Activated naive CD4-positive, alpha-beta T cell (primary cell): ENCODE data around the gene IGSF3.

Experiments
- DNase-seq, 4 experiments: peaks; one replicate each; lab custom pipeline; 2025; lab: John Stamatoyannopoulos, UW

IGSF3 gene

GRCh38 chr1:116559304-116559761 is 108.2 kb downstream of the IGSF3 start:
- no peak for DNase-seq

- DNase-seq, result no peak
Observed at GRCh38 chr1:116558571-116558970, 109.0 kb downstream of the IGSF3 start.

GRCh38 chr1:116558140-116558549 is 109.4 kb downstream of the IGSF3 start:
- no peak for DNase-seq

- DNase-seq, result no peak
Observed at GRCh38 chr1:116557323-116557878, 110.1 kb downstream of the IGSF3 start.

GRCh38 chr1:116556289-116557006 is 111.1 kb downstream of the IGSF3 start:
- DNase-seq, result no peak

GRCh38 chr1:116554924-116555323 is 112.6 kb downstream of the IGSF3 start:
- DNase-seq, result no peak

GRCh38 chr1:116553386-116554115 is 114.0 kb downstream of the IGSF3 start:
- no peak for DNase-seq

- DNase-seq, result no peak
Observed at GRCh38 chr1:116546354-116546977, 121.1 kb downstream of the IGSF3 start.

GRCh38 chr1:116545359-116545705 is 122.2 kb downstream of the IGSF3 start:
- no peak for DNase-seq

GRCh38 chr1:116544588-116545358 is 122.8 kb downstream of the IGSF3 start:
- DNase-seq, result no peak

GRCh38 chr1:116540088-116540487 is 127.4 kb downstream of the IGSF3 start:
- DNase-seq, result no peak

GRCh38 chr1:116538544-116538943 is 129.0 kb downstream of the IGSF3 start:
- DNase-seq, result no peak

- DNase-seq, result no peak
Observed at GRCh38 chr1:116537898-116538297, 129.6 kb downstream of the IGSF3 start.

- DNase-seq, result no peak
Observed at GRCh38 chr1:116537040-116537831, 130.3 kb downstream of the IGSF3 start.

- no peak for DNase-seq
Observed at GRCh38 chr1:116534014-116534739, 133.4 kb downstream of the IGSF3 start.

GRCh38 chr1:116533429-116533820 is 134.1 kb downstream of the IGSF3 start:
- DNase-seq, result no peak

GRCh38 chr1:116532671-116533428 is 134.7 kb downstream of the IGSF3 start:
- no peak for DNase-seq

GRCh38 chr1:116531917-116532316 is 135.6 kb downstream of the IGSF3 start:
- DNase-seq, result no peak

- no peak for DNase-seq
Observed at GRCh38 chr1:116529681-116530080, 137.9 kb downstream of the IGSF3 start.

- DNase-seq, result no peak
Observed at GRCh38 chr1:116529199-116529631, 138.3 kb downstream of the IGSF3 start.
